GM12891 (cell line): ENCODE results near the gene STIMATE.

Experiments
- POLR2A ChIP-seq: IDR thresholded peaks from 2 replicates; pipeline ENCODE4 v1.6.1; 2011; ENCODE audit warnings: low read depth, low read length, control low read depth
- POLR2AphosphoS5 ChIP-seq: IDR thresholded peaks from 2 replicates; pipeline ENCODE4 v1.6.1; 2011; ENCODE audit warnings: low read depth, low read length, control low read depth
- SPI1 ChIP-seq: IDR thresholded peaks from 2 replicates; pipeline ENCODE4 v1.6.1; 2011; ENCODE audit warnings: low read depth, low read length, control low read depth
- TAF1 ChIP-seq: IDR thresholded peaks from 2 replicates; pipeline ENCODE4 v1.6.1; 2011; ENCODE audit warnings: low read depth, low read length, control low read depth

GRCh38 chr3:52844290-52844975, 52.9 kb downstream of the STIMATE start:
- TF ChIP-seq POLR2A: no peak
- no peak for TF ChIP-seq POLR2AphosphoS5
- TF ChIP-seq TAF1: no peak
- TF ChIP-seq SPI1: no peak
